Upper lobe of left lung (tissue), 6 donors: ENCODE results near the gene LMLN. TPM values are rescaled to one million over a fixed set of nuclear protein-coding genes. Genes with fewer than 3 reads are reported as not detected.

Source experiments
- ATAC-seq, 2 donors: fragments of 200-7000 bp; cut with Tn5 transposase; one replicate each; pipeline ENCODE4 v1.9.1; 2022; ENCODE audit warnings: mild to moderate bottlenecking in 2 of 2, moderate library complexity in 2 of 2; ENCODE audit not compliant: low FRiP score in 2 of 2
- DNase-seq, 2 donors: peaks; one replicate each; pipeline ENCODE4 v3.0.0-alpha.2; 2019 to 2020
- H3K27ac ChIP-seq, 4 donors: fragments of 200-600 bp; sonication (generic); one replicate each; pipeline ENCODE4 v1.5.1; 2016 to 2019
- H3K27me3 ChIP-seq, 4 donors: fragments of 200-600 bp; sonication (generic); one replicate each; pipeline ENCODE4 v1.5.1; 2017 to 2019
- H3K36me3 ChIP-seq, 4 donors: fragments of 200-600 bp; sonication (generic); one replicate each; pipeline ENCODE4 v1.5.1; 2016 to 2019
- H3K4me1 ChIP-seq, 4 donors: fragments of 200-600 bp; sonication (generic); one replicate each; pipeline ENCODE4 v1.5.1; 2018 to 2019
- H3K4me3 ChIP-seq, 4 donors: fragments of 200-600 bp; sonication (generic); one replicate each; pipeline ENCODE4 v1.5.1; 2017 to 2019; ENCODE audit warnings: mild to moderate bottlenecking in 2 of 4, moderate library complexity in 1 of 4
- H3K9me3 ChIP-seq, 4 donors: fragments of 200-600 bp; sonication (generic); one replicate each; pipeline ENCODE4 v1.5.1; 2018 to 2019
- EP300 ChIP-seq, 4 donors: sonication (generic); formaldehyde crosslinking; IDR thresholded peaks; one replicate each; pipeline ENCODE4 v1.5.1; 2017; ENCODE audit warnings: antibody characterized with exemption in 4 of 4, control low read depth in 2 of 4
- POLR2A ChIP-seq, 4 donors: fragments of 450-650 bp; IDR thresholded peaks; one replicate each; pipeline ENCODE4 v1.5.1; 2016 to 2017; ENCODE audit warnings: antibody characterized with exemption in 4 of 4, mild to moderate bottlenecking in 2 of 4
- POLR2AphosphoS5 ChIP-seq, 2 donors: sonication (generic); formaldehyde crosslinking; IDR thresholded peaks; one replicate each; pipeline ENCODE4 v1.5.1; 2017; ENCODE audit warnings: antibody characterized with exemption in 2 of 2
- WGBS, 2 donors: methylation state at CpG; one replicate each; pipeline ENCODE4 v1.1.5; 2017 to 2018; 5-methylcytosine and 5-hydroxymethylcytosine counted together
- total RNA-seq, 6 donors: library from RNA; depleted of rRNA in 4 of 6; stranded (reverse); fragments of >200 nt in 4 of 6; gene quantifications; one replicate each; pipeline versions ENCODE4 v1.1.0 to v1.2.1, GENCODE V29; 2016 to 2021
- TF ChIP-seq, protein P1 (sequence below), 6 experiments: fragments of 450-650 bp in 4 of 6; fragments of 200-600 bp in 2 of 6; sonication (generic) in 2 of 6; IDR thresholded peaks; one replicate each; pipeline ENCODE4 v1.5.1; 2016 to 2019; ENCODE audit warnings: antibody characterized with exemption in 6 of 6
- donor health status: DM: no; HTN: no; CAD: no; lungs with moderate emphysema.
- donor health status: DM: no; HTN: yes; CAD: no; lungs with severe emphysema.

LMLN gene
- total RNA-seq, 6 donors from 2014 or later: 4.2 to 11.3 (median 9.0) TPM

GRCh38 chr3:197997936-197998335, 37.9 kb downstream of the LMLN start:
- H3K36me3 ChIP-seq: peaks cover 0 to 34% (median under 1%) of the 10 kb centered on the region in 4 donors
- TF ChIP-seq, protein P1, sequence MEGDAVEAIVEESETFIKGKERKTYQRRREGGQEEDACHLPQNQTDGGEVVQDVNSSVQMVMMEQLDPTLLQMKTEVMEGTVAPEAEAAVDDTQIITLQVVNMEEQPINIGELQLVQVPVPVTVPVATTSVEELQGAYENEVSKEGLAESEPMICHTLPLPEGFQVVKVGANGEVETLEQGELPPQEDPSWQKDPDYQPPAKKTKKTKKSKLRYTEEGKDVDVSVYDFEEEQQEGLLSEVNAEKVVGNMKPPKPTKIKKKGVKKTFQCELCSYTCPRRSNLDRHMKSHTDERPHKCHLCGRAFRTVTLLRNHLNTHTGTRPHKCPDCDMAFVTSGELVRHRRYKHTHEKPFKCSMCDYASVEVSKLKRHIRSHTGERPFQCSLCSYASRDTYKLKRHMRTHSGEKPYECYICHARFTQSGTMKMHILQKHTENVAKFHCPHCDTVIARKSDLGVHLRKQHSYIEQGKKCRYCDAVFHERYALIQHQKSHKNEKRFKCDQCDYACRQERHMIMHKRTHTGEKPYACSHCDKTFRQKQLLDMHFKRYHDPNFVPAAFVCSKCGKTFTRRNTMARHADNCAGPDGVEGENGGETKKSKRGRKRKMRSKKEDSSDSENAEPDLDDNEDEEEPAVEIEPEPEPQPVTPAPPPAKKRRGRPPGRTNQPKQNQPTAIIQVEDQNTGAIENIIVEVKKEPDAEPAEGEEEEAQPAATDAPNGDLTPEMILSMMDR (IDR thresholded peaks at IDR 0.05): no peak
- no peak for TF ChIP-seq POLR2AphosphoS5 (IDR thresholded peaks at IDR 0.05)
- no peak for TF ChIP-seq EP300 (IDR thresholded peaks at IDR 0.05)
- no peak for TF ChIP-seq POLR2A (IDR thresholded peaks at IDR 0.05)

DNA sequence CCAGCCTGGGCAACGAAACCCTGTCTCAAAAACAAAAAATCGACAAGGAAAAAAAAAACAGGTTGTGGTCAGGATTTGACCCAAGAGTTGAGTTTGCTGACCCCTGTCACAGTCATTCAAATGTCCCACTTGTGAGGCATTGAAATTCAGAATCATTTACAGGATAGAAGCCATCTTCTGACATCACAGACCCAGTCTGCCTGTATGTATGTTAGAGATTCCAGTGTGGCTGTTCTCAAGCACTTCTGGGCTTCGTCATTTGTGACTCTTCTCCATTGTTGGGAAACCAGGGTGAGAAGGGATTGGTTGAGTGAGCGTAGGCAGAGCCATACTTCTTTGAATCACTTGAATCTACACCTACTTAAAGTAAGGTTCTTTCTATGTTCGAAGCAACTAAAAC, 57.1 kb downstream of the LMLN start:
- no peaks in the 10 kb centered on the region for H3K27me3 ChIP-seq
- H3K27ac ChIP-seq: no peak overlapping the region
- WGBS, 2 donors: 95 to 97% methylated on average over 5 of the region's 5 CpGs
- H3K4me1 ChIP-seq: no peaks in the 10 kb centered on the region
- no peak for ATAC-seq
- peaks cover 0 to 15% (median 2%) of the 10 kb centered on the region in 4 donors for H3K36me3 ChIP-seq
- TF ChIP-seq POLR2A (IDR thresholded peaks at IDR 0.05): no peak
- TF ChIP-seq, protein P1 (IDR thresholded peaks at IDR 0.05): no peak
- no peak for TF ChIP-seq POLR2AphosphoS5 (IDR thresholded peaks at IDR 0.05)
- TF ChIP-seq EP300 (IDR thresholded peaks at IDR 0.05): no peak
- H3K9me3 ChIP-seq: no peaks in the 10 kb centered on the region
- no peak for DNase-seq
- no peak overlapping the region for H3K4me3 ChIP-seq

More at GRCh38 chr3:197997936-197998335, 37.9 kb downstream of the LMLN start:
- Histone ChIP-seq H3K27me3 (no peaks in the 10 kb centered on the region), H3K4me1 (no peaks in the 10 kb centered on the region), H3K9me3 (no peaks in the 10 kb centered on the region), H3K4me3 (no peak overlapping the region), H3K27ac (no peak overlapping the region)
- DNase-seq (no peak), ATAC-seq (no peak)
- 95 to 100% methylated on average over 3 of the region's 3 CpGs for WGBS, 2 donors

- no peaks in the 10 kb centered on the region for H3K9me3 ChIP-seq
- no peak for ATAC-seq
- no peak overlapping the region for H3K4me3 ChIP-seq
- no peaks in the 10 kb centered on the region for H3K27me3 ChIP-seq
- TF ChIP-seq POLR2AphosphoS5 (IDR thresholded peaks at IDR 0.05) (no peak), POLR2A (IDR thresholded peaks at IDR 0.05) (no peak), EP300 (IDR thresholded peaks at IDR 0.05) (no peak)
- TF ChIP-seq, protein P1 (IDR thresholded peaks at IDR 0.05): no peak
- no peaks in the 10 kb centered on the region for H3K4me1 ChIP-seq
- no peak for DNase-seq
- no peak overlapping the region for H3K27ac ChIP-seq
- WGBS, 2 donors: 85 to 87% methylated on average over 4 of the region's 4 CpGs
- peaks cover 0 to 23% (median 4%) of the 10 kb centered on the region in 4 donors for H3K36me3 ChIP-seq
Observed at GRCh38 chr3:198018416-198018815, 58.4 kb downstream of the LMLN start.

GRCh38 chr3:198019115-198019514, 59.1 kb downstream of the LMLN start:
- no peaks in the 10 kb centered on the region for H3K9me3 ChIP-seq
- H3K36me3 ChIP-seq: peaks cover 0 to 23% (median 4%) of the 10 kb centered on the region in 4 donors
- no peaks in the 10 kb centered on the region for H3K4me1 ChIP-seq
- DNase-seq (no peak), ATAC-seq (no peak)
- H3K27me3 ChIP-seq: no peaks in the 10 kb centered on the region
- no peak overlapping the region for H3K4me3 ChIP-seq
- WGBS, 2 donors: 88 to 90% methylated on average over 2 of the region's 2 CpGs
- TF ChIP-seq POLR2AphosphoS5 (IDR thresholded peaks at IDR 0.05): no peak
- TF ChIP-seq POLR2A (IDR thresholded peaks at IDR 0.05): no peak
- TF ChIP-seq, protein P1 (IDR thresholded peaks at IDR 0.05): no peak
- TF ChIP-seq EP300 (IDR thresholded peaks at IDR 0.05): no peak
- H3K27ac ChIP-seq: no peak overlapping the region

DNA sequence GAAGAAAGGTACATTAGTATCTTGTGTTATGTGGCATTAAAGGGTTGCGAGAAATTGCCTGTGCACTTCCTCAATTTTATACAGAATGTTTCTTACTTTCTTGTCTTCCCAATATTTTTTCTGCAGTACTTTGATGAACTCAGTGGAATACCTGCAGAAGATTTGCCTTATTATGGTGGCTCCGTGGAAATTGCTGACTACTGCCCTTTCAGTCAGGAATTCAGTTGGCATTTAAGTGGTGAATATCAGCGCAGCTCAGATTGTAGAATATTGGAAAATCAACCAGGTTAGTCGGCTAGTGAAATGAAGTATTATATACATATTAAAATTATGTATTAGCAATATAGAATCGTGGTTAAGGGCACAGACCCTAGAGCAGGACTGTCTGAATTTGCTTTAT, 61.3 kb downstream of the LMLN start:
- Histone ChIP-seq H3K4me3 (no peak overlapping the region), H3K9me3 (no peaks in the 10 kb centered on the region), H3K4me1 (no peaks in the 10 kb centered on the region), H3K36me3 (peaks cover 0 to 29% (median 4%) of the 10 kb centered on the region in 4 donors), H3K27me3 (no peaks in the 10 kb centered on the region), H3K27ac (no peak overlapping the region)
- ATAC-seq (no peak), DNase-seq (no peak)
- WGBS, 2 donors: 91 to 93% methylated on average over 5 of the region's 5 CpGs
- TF ChIP-seq POLR2A (IDR thresholded peaks at IDR 0.05): no peak
- no peak for TF ChIP-seq EP300 (IDR thresholded peaks at IDR 0.05)
- no peak for TF ChIP-seq POLR2AphosphoS5 (IDR thresholded peaks at IDR 0.05)
- TF ChIP-seq, protein P1 (IDR thresholded peaks at IDR 0.05): no peak
